ENCODE results near the gene TROAP.

The TROAP gene

DNA sequence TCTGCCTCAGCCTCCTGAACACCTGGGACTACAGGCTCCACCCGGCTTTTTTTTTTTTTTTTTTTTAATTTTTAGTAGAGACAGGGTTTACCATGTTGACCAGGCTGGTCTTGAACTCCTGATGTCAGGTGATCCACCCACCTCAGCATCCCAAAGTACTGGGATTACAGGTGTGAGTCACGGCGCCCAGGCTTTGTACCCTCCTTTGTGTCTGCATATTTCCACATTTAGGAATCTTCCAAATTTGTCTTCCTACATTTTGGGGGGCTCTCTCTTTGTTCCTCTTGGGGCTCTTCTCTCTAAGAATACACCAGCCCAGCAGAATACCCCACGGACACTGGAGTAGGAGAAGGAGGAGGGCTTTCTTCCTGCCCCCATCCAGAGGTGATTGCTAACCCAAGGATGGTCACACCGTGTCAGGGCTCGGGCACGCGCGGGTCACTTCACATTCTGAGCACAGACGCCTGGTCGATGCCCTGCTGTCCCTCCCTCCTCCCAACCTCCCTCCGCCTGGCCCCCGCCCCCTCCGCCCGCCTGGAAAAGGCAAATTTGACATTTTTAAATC lies 21.5 kb downstream of the TROAP start:
- Histone ChIP-seq H3K27me3 (peaks cover 94% of the 10 kb centered on the region), H3K4me1 (peaks cover 64% of the 10 kb centered on the region), H3K9me3 (no peaks in the 10 kb centered on the region), H3K27ac (no peak overlapping the region), H4K20me1 (peaks cover 80% of the 10 kb centered on the region), H3K9ac (no peak overlapping the region), H3K4me2 (peak overlapping the region; percentile 99), H3K36me3 (no peaks in the 10 kb centered on the region), H3K4me3 (peak overlapping the region; percentile 65)
- TF ChIP-seq Cebpa-rat (IDR thresholded peaks at IDR 0.05) = no peak

DNA sequence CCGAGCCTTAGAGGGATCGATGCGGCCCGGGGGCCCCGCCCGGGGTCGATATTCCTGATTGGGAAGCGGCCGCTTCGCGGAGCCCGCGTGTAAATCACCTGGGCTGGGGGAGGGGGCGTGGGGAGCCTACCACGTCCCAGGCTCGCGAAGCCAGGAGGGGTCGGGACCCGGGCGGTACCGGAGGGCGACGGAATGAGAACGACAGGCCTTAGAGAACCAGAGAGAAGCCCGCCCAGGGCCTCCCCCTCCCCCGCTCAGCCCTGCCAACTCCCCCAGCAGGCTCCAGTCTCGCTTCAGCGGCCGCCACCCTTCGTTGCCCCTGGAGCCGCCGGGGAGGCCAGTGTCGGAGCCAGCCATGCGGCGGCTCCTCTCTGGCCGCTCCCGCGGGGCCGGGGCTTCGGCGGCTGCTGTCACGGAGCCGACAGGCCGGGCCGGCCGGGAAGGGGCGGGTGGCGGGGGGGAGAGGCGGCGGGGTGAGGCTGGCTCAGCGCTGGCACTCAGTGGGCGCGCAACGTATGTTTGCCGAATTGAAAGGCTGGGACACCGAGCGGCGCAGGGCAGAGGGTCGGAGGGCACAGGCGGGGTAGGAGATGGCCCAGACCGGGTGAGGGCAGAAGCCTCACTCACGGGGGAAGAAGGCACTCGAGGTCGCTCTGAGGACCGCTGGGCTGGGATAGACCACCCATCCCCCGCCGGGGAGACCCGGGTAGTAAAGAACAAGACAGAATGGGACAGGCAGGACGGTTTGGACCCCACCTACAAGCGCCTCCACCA lies 22.2 kb downstream of the TROAP start:
- peak overlapping the region; percentile 38; the same call in 1 of the 2 replicates for H3K9ac ChIP-seq
- H3K36me3 ChIP-seq = no peaks in the 10 kb centered on the region

DNA sequence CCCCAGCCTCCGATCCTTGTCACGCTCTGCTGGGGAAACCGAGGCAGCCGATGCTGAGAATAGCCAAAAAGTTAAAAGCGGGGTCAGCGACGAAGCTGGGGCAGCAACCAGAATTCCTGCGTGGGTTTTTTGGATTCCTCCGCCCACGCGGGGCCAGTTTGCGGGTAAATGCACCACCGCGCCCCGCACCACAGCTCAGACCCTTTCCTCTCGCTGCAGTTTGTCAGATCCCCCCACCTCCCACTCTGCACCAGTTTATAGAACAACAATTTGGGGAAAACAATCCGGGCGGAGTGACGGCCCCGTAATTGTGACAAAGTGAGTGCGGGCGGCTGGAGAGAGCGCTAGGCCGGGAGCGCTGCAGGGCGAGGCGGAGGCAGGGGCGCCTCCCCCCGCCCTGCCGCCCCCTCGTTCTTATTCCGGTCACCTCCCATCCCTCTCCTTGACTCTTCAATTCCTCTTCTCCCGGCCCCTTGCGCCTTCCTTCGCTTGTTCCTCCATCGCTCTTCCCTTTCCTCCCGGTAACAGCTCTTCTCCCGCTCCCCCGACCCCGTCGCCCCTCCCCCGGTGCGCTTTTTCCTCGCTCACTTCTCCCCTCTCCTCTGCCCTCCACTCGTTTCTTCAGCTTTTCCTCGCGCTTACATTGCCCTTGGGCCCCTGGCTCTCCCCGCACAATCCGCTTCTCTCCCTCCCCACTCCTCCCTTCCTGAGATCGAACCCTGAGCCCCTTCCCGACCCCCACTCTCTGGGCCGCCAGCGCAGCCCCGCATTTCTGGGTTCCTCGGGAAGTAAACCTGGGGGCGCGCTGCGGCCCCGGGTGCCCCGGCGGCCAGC lies 23.0 kb downstream of the TROAP start:
- Histone ChIP-seq H3K9me3 (no peaks in the 10 kb centered on the region), H3K4me1 (peaks cover 64% of the 10 kb centered on the region), H3K4me2 (peak overlapping the region; percentile 99), H3K9ac (peak overlapping the region; percentile 38; the same call in 1 of the 2 replicates), H3K27ac (no peak overlapping the region), H4K20me1 (peaks cover 66% of the 10 kb centered on the region), H3K27me3 (peaks cover 79% of the 10 kb centered on the region), H3K36me3 (no peaks in the 10 kb centered on the region), H3K4me3 (peak overlapping the region; percentile 65)
- no peak for TF ChIP-seq Cebpa-rat (IDR thresholded peaks at IDR 0.05)

More for the DNA sequence above, 22.2 kb downstream of the TROAP start:
- no peak overlapping the region for H3K27ac ChIP-seq
- peak overlapping the region; percentile 99 for H3K4me2 ChIP-seq
- H3K27me3 ChIP-seq = peaks cover 87% of the 10 kb centered on the region
- H4K20me1 ChIP-seq = peaks cover 74% of the 10 kb centered on the region
- peak overlapping the region; percentile 65 for H3K4me3 ChIP-seq
- peaks cover 64% of the 10 kb centered on the region for H3K4me1 ChIP-seq
- no peaks in the 10 kb centered on the region for H3K9me3 ChIP-seq
- TF ChIP-seq Cebpa-rat (IDR thresholded peaks at IDR 0.05) = no peak

DNA sequence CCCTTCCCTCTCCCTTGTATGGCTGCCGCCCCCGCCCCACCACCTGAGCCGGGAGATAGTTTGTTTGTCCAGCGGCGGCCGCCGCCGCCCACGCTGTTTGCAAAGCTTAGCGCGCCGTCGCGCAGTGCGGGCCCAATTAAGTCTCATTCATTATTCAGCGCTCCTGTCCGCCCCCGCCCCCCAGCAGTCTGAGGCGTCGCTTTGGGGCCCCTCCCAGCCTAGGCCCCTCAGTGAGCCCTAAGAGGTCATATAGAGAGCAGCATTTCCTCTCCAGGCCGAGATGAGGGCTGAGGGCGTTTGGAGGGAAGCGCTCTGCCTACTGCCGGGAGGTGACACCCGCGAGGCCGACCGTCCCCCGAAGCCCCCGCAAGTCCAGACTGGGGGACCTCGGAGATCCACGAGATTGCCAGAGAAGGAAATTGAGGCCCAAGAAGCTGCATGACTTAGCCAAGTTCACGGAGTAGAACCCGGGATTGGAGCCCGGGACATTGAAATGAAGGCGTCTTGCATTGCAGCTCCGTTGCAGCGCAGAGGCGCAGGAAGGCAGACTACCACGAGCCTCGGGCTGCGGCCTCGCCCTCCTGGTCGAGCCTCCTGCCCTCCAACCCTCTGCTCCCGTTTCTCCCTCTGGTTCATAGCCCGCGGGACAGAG lies 23.7 kb downstream of the TROAP start, which contains the start of gene DNAJC22:
Gene DNAJC22, plus strand, starts transcription at position 230 of the 652 bp plus-strand sequence. CDS start 1,985 bp downstream, outside the sequence.
- TF ChIP-seq Cebpa-rat (IDR thresholded peaks at IDR 0.05) = no peak
- peak within 1 kb of the TSS; percentile 65 for H3K4me3 ChIP-seq
- peaks cover 72% of the 10 kb centered on the region for H3K27me3 ChIP-seq
- no peaks in the 10 kb centered on the region for H3K36me3 ChIP-seq
- no peak within 1 kb of the TSS for H3K27ac ChIP-seq
- H3K4me2 ChIP-seq = peak within 1 kb of the TSS; percentile 99
- H3K4me1 ChIP-seq = peaks cover 64% of the 10 kb centered on the region
- H3K9me3 ChIP-seq = no peaks in the 10 kb centered on the region
- H3K9ac ChIP-seq = peak within 1 kb of the TSS; percentile 38; the same call in 1 of the 2 replicates
- peaks cover 59% of the 10 kb centered on the region for H4K20me1 ChIP-seq

DNA sequence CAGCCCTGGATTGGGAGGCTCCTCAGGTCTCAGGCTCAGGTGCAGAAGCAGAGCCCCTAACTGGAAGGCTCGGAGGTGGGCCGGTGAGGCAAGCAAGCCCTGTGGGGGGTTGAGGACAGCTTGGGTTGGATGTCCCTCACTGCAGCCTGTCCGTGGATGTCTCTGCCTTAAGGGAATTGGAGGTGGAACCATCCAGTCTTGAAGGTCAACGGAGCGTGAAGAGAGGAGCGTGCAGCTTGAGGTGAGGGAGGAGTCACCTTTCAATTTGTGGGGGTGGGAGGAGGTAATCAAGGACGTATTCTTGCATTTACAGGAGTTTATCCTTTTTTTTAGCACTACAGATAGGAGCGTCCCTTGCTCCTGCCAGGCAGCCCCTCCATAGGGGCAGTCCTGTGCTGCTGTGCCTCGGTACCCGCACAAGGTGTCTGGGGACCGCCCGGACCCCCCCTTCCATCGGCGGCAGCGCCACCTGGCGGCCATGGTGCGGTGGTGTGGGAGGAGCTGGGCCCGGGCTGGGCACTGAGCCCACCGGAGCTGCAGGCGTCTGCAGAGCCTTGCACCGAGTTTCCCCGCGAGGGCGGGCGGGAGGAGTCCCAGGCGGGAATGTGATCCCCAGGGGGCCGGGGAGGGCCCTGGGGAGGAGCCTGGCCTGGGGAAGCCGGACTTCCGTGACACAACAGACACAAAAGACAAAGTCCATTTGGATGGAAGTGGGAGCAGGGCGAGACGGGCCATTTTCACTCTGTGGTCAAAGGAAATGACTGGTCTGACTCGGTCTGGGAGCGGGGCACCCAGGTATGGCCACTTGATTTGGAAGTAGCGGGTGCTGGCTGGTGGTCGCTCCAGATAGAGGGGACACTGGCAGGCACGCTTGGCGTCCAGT lies 24.5 kb downstream of the TROAP start:
- TF ChIP-seq Cebpa-rat (IDR thresholded peaks at IDR 0.05) = no peak
- H3K9me3 ChIP-seq = no peaks in the 10 kb centered on the region
- peak overlapping the region; percentile 99 for H3K4me2 ChIP-seq
- H3K4me3 ChIP-seq = peak overlapping the region; percentile 65
- no peak overlapping the region for H3K27ac ChIP-seq
- H4K20me1 ChIP-seq = peaks cover 51% of the 10 kb centered on the region
- H3K4me1 ChIP-seq = peaks cover 58% of the 10 kb centered on the region
- H3K9ac ChIP-seq = no peak overlapping the region
- H3K27me3 ChIP-seq = peaks cover 64% of the 10 kb centered on the region
- no peaks in the 10 kb centered on the region for H3K36me3 ChIP-seq

GRCh38 chr12:49348781-49349180 lies 25.7 kb downstream of the TROAP start:
- no peak overlapping the region for H3K9ac ChIP-seq

DNA sequence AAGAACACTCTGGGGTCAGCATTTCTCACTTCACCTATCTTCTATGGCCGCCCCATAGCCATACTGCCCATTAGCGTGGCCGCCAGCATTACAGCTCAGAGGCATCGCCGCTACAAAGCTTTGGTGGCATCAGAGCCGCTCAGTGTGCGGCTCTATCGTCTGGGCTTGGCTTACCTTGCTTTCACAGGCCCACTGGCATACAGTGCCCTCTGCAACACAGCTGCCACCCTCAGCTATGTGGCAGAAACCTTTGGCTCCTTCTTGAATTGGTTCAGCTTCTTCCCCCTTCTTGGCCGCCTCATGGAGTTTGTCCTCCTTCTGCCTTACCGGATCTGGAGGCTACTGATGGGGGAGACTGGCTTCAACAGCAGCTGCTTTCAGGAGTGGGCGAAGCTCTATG lies 26.2 kb downstream of the TROAP start:
- H3K4me2 ChIP-seq = no peak overlapping the region
- H4K20me1 ChIP-seq = peaks cover 34% of the 10 kb centered on the region
- peaks cover 47% of the 10 kb centered on the region for H3K27me3 ChIP-seq
- H3K27ac ChIP-seq = no peak overlapping the region
- H3K9ac ChIP-seq = no peak overlapping the region
- TF ChIP-seq Cebpa-rat (IDR thresholded peaks at IDR 0.05) = no peak
- no peaks in the 10 kb centered on the region for H3K9me3 ChIP-seq
- peaks cover 41% of the 10 kb centered on the region for H3K4me1 ChIP-seq
- H3K4me3 ChIP-seq = no peak overlapping the region
- no peaks in the 10 kb centered on the region for H3K36me3 ChIP-seq

More at GRCh38 chr12:49348781-49349180, 25.7 kb downstream of the TROAP start:
- no peak overlapping the region for H3K4me3 ChIP-seq
- H3K4me2 ChIP-seq = 0 out of 2 replicates have a peak overlapping the region, but pooled peaks have one; percentile 99
- H4K20me1 ChIP-seq = peaks cover 39% of the 10 kb centered on the region
- H3K27ac ChIP-seq = no peak overlapping the region
- H3K36me3 ChIP-seq = no peaks in the 10 kb centered on the region
- TF ChIP-seq Cebpa-rat (IDR thresholded peaks at IDR 0.05) = no peak
- no peaks in the 10 kb centered on the region for H3K9me3 ChIP-seq
- H3K27me3 ChIP-seq = peaks cover 52% of the 10 kb centered on the region
- peaks cover 45% of the 10 kb centered on the region for H3K4me1 ChIP-seq

DNA sequence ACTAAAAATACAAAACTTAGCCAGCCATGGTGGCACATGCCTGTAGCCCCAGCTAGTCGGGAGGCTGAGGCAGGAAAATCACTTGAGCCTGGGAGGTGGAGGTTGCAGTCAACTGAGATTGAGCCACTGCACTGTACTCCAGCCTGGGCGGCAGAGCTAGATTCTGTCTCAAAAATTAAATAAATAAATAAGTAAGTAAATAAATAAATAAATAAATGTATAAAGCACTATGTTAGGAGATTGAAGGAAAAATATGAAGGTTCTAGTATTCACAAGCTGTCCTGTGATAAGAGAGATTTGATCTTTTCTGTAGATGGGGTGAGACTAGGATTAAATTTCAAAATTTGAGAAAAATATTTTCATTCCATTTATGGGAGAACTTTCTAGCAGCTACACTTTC lies 29.3 kb downstream of the TROAP start:
- no peak for TF ChIP-seq Cebpa-rat (IDR thresholded peaks at IDR 0.05)
- Histone ChIP-seq H3K27me3 (peaks cover 16% of the 10 kb centered on the region), H3K4me3 (no peak overlapping the region), H4K20me1 (peaks cover 10% of the 10 kb centered on the region), H3K9me3 (no peaks in the 10 kb centered on the region), H3K27ac (no peak overlapping the region), H3K4me2 (no peak overlapping the region), H3K9ac (no peak overlapping the region), H3K4me1 (peaks cover 12% of the 10 kb centered on the region), H3K36me3 (no peaks in the 10 kb centered on the region)
